GM21526 (cell line): Measurements from ENCODE around the gene NKAIN4.

ENCODE experiments used
- ATAC-seq: cut with Tn5 transposase; IDR thresholded peaks from one replicate; pipeline ENCODE4 v1.9.1; 2021; ENCODE audit warnings: moderate library complexity; ENCODE audit not compliant: unreplicated experiment, low FRiP score

The NKAIN4 gene

DNA sequence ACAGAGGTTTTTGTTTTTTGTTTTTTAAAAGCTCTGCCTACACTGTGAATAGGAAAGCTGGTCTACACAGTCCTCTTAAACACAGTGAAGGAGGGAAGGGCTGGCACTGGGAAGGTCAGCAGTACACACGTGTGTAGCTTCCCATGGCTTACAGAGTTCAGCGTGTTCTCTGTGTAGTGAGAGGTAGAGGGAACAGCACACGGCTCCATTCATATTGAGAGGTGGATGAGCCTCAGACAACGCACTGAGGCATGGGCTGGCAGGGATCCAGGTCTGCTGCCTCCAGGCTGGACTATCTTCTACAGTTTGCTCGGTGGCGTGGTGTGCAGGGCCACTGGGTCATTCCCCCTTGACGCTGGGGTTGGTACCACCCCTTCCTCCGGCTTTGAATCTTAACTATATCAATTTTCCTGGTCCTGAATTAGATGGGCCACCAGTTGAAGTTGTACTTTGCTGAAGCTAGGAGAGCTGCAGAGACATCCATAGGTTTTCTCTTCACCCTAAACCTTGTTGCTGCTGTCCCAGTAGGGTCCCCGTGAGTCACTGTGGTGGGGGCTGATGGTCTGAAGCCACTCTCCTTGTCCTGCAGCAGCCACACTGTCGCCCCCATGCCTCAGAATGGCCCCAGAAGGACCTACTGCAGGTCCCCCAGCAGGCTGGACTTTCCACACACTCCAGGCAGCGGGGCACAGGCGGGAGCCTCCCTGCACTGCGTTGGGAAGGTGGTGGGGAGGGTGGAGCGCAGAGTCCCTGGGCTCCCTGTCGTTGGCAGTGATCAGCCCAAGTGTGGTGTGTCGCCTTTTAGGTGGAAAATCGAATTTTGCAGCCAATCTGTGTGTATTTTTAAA, 20.3 kb upstream of the NKAIN4 start:
- no peak for ATAC-seq

DNA sequence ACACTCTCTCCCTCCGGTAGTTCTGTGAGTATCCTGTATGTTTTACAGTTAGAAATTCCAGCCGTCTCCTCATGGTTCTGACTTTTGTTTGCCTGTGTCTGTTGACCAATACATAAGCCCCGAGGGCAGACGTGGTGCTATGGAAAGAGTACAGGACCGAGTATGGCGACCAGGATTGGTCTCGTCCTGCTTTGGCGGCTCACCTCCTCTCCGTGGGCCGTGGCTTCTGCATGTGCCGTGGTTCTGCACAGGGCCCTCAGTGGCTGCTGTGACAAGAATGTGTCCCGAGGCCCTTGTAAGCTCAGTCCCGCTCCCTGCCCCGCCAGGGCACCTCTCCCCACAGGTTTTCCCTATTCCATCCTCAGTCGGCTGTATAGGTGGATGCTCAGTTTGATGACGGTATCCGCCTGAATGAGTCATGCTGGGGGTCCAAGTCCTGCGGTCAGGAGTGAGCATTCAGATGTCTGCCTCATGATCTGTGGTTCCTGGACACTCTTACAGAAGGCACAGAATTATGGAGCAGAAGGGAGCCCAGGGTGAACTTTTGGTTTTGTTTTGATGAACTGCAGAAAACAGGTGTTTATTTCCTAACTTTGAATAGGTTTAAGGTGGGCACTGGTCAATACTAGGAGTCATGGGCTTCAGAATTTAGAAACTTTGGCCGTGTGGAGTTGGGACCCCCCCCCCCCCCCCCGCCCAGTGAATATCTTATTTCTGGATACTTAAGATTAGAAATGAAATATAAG, 19.5 kb upstream of the NKAIN4 start:
- no peak for ATAC-seq

DNA sequence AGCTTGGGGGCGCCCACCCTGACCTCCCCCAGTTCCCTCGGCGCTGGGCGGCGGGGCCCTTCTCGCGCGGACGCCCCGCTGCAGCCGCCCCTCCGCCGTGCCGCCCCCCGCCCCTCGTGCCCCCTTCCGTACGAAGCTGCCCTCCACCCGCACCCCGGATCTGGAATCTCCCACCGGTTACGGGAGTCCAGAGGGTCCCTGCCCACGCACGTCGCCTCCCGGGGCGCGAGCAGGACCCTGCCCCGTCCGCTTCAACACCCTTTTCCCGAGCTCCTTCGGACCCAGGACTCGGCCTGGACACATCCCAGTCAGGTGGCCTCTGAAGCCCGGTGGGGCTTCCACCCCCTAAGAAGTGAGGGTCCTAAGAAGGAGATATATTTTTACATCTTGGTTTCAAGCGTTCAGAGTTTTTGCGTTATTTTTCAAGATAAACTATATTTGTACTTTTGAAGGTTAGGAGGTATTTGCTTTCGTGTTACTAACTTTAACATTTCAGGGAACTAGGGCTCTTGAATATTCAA, 18.9 kb upstream of the NKAIN4 start:
- no peak for ATAC-seq

DNA sequence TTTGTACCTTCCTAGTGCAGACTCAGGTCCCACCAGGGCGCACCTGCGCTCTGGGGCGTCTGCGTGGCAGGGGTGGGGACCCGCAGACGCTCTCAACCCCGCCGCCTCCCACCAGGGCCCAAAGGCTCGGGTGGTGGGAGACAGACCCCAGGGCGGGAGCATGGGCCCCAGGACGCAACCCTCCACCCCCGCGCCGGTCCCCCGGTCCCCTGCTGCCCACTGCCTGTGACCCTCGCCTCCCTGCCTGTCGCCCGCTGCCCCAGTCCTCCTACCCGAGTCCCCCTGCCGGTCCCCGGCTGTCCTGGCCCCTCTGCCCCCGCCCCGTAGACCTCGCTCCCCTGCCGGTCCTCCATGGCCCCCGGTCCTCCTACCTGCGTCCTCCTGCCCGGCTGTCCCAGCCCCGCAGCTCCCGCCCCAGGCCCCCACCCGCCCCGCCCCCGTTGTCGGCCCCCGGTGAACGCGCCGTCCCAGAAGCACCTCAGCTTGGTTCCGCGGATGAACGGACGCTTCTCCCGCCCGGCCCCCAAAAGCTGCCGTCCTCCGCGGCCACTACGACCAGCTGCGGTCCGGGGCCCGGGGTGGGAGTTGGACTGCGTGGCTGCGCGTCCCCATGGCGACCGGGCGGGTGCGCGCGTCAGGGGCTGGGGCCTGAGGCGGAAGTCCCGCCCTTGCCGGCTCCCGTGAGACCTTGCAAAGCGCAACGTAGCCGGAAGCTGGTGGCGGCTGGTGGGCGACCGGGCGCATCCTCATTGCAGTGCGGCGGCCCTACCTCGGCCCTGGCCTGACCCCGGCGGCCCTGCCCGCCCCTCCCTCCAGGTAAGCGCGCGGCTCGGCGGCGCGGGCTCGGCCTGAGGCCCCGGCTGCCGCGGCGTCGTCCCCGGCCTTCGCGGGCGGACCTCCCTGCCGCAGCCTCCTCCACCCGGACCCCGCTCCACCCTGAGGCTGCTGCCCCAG, 18.1 kb upstream of the NKAIN4 start, which contains the start of gene ARFGAP1:
Gene ARFGAP1, plus strand, starts transcription at position 709 of the 954 bp plus-strand sequence. CDS start 2,768 bp downstream, outside the sequence.
- peak; percentile 82 for ATAC-seq

DNA sequence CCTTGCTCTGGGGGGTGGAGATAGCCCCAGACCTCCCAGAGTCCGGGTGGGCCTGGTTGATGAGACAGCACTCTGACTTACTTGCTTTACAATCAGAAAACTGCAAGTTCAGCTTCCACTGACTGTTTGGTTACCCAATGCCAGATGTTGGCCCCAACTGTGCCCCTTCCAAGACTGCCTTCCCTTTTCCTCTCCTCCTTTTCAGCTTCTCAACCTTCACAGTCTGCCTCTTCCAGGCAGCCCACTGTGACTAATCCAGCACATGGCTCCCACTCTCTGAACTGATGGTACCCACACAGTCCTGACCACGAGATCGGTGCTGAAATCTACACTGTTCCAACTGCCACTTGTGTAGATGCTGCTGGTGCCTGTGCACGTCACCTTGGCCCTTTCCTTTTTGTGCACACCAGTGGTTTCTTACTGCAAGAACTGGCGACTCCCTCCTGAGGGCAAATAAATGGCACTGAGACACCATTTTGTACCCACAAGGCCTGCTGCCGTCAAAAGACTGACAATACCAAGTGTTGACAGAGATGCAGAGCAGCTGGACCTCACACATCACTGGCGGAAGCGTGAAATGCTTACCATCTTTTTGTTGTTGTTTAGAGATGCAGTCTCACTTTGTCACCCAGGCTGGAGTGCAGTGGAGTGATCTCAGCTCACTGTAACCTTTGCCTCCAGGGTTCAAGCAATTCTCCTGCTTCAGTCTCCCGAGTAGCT, 16.5 kb upstream of the NKAIN4 start:
- no peak for ATAC-seq

DNA sequence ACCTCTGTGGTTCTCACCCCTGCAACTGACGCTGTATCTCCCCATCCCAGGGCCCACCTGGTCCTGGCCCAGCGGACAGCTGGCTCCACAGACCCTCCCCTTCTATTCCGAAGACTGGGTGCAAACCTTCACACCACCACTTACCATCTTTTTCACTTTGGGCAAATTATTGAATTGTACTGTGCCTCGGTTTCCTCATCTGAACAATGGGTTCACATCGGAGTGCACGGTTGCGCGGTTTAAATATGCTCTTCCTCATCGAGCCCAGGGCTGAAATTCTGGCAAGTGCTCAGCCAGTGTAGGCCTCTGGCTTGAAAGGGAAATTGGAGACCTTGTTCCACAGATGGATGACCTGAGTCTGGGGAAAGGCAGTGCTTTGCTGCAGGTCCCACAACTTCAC, 15.5 kb upstream of the NKAIN4 start:
- ATAC-seq: no peak

DNA sequence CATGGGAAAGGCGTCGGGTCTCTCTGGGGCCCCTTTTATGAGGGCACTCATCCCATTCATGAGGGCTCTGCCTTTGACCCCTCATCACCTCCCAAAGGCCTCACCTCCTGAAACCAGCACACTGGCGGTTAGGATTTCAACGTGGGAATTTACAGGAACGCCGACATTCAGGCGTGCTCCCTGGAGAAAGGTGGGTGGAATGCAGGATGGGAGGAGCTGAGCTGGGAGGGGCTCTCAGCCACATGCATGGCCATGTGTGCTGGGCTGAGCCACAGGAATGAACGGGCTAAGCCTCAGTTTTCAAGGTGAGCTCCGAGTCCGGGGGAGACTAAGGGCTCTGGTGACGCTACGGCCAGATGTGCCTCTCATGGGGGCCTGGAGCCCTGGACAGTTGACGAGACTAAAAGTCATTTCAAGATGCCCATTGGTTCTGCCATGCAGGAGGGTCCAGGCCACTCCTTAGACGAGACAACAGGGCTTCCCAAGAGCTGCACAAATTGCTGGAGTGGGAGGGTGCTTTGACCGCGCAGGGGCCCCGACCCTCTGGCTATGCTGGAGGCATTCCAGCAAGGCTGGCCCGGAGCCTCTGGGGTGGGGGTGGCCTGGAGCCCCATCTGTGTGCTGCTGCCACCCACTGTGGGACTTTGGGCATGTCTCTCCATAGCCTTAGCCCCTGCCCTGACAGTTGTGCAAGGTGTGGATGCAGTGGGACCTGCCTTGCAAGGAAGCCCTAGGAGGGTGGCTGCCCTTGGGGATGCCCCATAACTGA, 14.6 kb upstream of the NKAIN4 start:
- ATAC-seq: no peak

DNA sequence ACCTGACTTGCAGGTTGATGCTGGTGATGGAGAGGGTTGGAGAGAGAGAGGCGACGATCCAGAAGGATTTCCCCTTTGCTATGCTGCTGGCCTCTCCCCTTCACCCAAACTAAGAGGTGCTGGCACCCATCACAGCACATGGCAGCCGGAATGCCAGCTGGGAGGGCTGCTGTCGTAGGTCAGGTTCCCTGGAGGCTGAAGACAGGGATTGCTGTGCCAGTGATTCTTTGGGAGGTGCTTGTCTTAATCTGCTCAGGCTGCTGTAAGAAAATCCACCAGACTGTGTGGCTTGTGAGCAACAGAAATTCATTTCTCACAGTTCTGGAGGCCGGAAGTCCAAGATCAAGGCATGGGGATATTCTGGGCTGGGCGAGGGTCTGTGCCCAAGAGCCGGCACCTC, 14.0 kb upstream of the NKAIN4 start:
- ATAC-seq: no peak

DNA sequence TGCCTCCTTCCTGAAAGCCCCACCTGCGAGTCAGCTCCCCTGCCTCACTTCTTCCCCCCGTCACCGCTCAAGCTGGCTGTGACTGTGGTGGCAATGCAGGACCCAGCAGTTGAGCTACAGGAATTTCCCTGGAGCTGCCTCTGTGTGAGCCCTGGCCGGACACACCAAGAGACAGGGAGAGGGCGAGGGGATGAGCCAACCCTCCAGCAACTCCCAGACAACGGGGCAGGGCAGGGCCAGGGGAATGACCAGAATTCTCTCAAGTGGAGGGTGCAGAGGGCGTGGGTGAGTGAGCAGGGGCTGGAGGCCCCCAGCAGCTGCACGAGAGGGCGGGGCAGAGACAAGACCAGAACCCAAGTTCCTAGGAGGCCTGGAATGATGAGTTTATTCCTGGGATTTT, 13.4 kb upstream of the NKAIN4 start:
- no peak for ATAC-seq

DNA sequence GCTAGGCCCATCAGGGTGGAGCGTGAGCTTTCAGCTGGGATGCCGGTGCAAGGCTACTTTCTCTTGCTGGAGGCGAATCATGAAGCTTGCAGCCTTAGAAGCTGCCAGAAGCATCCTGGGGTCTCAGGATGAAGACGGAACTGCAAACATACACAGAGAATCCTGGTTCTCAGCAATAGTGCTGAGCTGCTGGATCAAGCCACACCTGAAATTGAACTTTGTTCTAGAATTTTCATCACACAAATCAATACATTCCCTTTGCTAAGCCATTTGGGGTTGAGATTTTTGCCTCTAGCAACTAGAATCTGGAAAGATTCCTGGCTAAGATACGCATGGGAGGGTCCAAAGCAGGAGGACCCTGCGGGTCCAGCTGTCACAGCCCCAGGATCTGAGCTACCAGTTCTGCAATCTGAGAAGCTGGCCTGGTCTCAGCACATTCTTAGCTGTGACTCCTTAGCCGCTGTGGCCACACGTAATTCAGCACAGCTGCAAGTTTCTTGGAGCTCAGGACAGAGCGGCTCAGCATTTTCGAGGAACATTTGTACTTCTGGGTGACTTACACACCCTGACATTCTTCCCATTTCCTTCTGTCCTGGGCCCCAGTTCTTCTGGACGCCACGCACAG, 11.7 kb upstream of the NKAIN4 start:
- ATAC-seq: no peak

DNA sequence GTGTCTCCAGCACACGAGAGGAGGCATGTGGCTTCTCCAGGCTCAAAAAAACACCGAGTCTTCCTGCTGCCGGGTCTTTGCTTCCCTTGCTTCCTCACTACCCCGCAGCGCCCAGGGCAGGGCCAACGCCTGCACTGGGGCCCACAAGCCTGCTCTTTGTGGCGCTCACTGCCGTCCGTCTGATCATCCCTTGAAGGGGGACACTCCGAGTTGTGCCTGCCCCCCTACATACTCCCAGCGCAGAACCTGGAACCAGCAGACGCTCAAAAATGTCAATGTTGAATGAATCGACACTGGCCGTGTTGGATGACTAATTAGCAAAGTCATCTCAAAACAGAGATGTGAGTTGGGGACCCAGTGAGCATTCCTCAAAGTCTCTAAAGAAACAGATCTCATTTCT, 10.3 kb upstream of the NKAIN4 start:
- ATAC-seq: no peak

DNA sequence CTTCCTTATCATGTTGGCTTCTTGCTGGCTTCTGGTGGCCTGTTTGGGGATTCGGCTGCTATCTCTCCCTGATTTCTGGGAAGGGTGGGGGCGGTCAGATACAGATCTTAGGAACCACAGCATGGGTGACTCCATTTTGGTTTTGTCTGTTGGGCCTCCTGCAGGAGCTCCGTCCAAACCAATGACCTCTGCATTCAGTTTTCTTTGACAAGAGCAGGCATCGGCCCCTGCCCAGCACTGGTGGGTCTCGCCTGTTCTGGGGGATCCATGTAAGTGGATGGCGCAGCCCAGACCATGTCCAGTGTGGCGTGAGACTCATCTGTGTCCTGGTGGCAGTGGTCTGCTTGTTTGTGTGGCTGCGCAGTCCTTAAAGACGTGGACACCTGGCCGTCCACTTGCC, 9.7 kb upstream of the NKAIN4 start:
- ATAC-seq: no peak

DNA sequence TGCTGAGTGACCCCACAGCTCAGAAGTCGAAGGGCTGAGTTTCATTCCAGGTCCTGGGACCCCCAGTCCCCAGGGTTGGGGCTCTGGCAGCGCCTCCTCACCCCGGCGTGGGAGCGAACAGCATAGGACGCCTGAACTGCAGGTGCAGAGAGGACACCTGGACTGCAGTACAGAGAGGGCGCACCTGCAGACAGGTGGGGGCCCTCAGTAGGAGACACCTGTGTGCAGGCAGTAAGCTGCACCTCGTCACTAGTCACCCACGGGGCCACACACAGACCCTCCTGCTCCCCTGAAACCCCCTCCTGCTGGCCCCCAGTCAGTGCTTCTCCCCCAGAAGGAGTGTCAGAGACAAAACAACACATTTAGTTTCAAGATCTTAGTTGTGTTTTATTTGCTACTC, 8.6 kb upstream of the NKAIN4 start:
- ATAC-seq: no peak

DNA sequence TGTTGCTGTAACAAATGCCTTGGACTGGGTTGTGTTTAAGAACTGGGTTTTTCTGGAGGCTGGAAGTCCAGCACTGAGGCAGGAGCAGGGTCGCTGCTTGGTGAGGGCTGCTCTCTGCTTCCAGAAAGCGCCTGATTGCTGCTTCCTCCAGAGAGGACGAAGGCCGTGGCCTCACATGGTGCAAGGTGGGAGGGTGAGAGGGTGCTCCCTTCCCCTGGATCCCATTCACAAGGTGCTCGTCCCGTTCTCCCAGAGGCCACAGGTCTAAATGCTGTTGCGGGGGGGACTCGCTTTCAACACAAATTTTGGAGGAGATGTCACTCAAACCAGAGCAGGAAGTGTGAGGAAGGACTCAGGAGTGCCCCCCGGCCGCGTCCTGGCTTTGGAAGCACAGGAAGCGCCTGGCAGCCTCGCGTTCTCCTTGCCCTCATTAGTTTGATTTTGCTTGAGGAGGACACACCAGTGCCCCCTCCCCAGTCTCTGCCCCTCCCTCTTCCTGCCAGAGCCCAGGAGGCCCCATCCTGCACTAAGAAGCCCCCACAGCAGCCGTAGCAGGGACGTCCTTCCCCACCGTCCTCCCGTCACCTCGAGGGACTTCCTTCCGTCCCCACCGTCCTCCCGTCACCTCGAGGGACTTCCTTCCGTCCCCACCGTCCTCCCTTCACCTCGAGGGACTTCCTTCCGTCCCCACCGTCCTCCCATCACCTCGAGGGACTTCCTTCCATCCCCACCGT, 7.7 kb upstream of the NKAIN4 start:
- ATAC-seq: no peak

DNA sequence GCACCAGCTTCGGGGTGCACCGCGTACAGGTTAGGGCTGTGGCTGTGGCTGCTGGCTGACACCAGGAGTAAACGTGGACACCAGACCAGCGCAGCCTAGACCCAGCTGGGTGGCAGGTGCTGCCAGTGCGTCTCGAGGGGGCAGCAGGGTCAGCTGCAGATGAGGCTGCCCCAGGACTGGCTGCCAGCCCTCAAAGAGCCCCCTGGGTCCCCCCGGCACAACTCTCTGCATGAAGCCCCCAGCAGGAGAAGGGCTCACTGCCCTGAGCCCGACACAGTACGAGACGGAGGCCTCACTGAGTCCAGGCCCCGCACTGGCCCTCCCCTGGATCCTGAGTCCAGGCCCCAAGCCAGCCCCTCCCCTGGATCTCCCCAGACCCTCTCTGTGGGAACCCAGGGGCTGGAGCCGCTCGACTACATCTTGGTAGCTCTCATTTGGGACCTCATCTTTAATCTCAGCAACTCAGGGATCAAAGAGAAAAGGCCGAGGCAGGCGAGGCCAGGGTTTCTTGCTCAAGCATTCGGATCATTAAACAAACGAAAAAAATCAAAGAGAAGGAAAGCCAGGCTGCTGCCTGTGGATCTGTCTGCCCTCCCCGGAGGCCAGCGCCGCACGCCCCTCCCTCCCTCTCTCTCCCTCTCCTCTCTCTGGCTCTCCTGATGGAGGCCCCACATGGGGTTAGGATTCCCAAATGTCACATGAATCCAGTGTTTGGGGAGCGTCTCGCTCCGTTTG, 7.0 kb upstream of the NKAIN4 start:
- ATAC-seq: no peak

DNA sequence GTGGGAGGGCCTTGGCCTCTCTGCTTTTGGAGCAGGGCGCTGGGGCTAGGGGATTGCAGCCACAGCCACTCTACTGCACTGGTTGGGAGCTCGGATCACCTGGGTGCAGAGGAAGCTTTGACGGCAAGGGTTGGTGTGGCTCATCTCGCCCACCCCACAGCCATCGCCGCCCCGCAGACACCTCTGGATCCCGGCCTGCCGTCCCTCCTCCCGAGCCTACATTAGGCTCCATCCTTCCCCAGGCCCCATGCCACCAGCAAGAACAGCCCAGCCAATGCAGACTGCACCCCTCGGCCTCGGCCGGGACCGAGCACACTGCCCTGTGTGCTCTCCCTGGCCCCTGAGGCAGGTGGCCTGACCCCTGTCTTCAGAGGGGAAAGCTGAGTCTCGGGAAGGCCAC, 6.3 kb upstream of the NKAIN4 start:
- no peak for ATAC-seq

DNA sequence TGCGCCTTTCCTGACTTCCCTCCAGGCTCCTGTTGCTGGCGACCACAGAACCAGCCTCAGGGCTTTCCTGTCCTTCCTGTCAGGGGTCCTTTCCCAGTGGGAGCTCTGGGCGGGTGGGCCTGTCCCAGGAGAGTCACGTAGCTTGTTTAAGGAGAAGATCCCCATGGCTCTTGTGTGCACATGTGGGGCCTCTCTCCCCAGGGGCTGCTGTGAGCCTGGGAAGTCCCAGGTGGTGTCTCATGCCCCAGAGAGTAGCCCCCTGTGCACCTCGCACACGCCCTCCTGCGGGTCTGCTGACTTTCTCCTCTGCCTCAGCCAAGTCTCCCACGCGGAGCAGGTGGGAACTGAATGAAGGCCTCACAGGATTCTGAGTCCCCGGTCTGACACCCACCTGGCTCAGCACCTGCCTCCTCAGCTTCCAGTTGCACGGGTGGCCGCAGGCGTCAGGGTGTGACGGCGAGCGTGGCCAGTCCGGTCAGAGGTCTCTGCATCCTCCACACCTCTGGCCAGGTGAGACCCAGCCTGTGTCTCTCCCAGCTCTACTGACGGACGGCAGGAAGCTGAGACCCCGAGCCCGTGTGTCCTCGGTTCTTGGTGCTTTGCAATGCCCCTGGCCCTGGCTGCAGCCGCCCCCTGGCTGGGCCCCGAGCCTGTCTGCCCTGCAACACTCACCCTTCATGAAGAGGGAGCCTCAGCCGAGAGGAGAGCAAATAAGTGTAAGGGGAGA, 5.6 kb upstream of the NKAIN4 start:
- ATAC-seq: no peak
